GM23338 (cell line): Measurements from ENCODE around the gene EPHA3. TPM values are rescaled to one million over a fixed set of nuclear protein-coding genes. Genes with fewer than 3 reads are reported as not detected.

ENCODE experiments used
- ATAC-seq: fragments of 200-7000 bp; cut with Tn5 transposase; 3 replicates; pipeline ENCODE4 v1.9.1; 2020
- DNase-seq: peaks from one replicate; pipeline ENCODE4 v3.0.0-alpha.2; 2015; ENCODE audit warnings: low spot score
- H2AFZ ChIP-seq: fragments of 200-600 bp; sonication (generic); 2 replicates; pipeline ENCODE4 v1.8.0; 2016; ENCODE audit warnings: antibody characterized with exemption, mild to moderate bottlenecking, moderate library complexity
- H3F3A ChIP-seq: fragments of 200-600 bp; sonication (generic); replicated peaks from 2 replicates; pipeline ENCODE4 v1.8.0; 2017; ENCODE audit warnings: antibody characterized with exemption, mixed run types, low read depth
- H3K27ac ChIP-seq: fragments of 200-600 bp; sonication (generic); 2 replicates; pipeline ENCODE4 v1.6.1; 2016; ENCODE audit warnings: low read depth
- H3K27me3 ChIP-seq: fragments of 200-600 bp; sonication (generic); 2 replicates; pipeline ENCODE4 v1.8.0; 2016; ENCODE audit warnings: mild to moderate bottlenecking, mixed run types, moderate library complexity; ENCODE audit not compliant: insufficient read depth
- H3K36me3 ChIP-seq: fragments of 200-600 bp; sonication (generic); 2 replicates; pipeline ENCODE4 v1.8.0; 2016; ENCODE audit warnings: mild to moderate bottlenecking; ENCODE audit not compliant: insufficient read depth
- H3K4me1 ChIP-seq: fragments of 200-600 bp; sonication (generic); 2 replicates; pipeline ENCODE4 v1.8.0; 2016; ENCODE audit warnings: mild to moderate bottlenecking, moderate library complexity; ENCODE audit not compliant: insufficient read depth
- H3K4me2 ChIP-seq: fragments of 200-600 bp; sonication (generic); 2 replicates; pipeline ENCODE4 v1.7.1; 2017; ENCODE audit warnings: mixed run types
- H3K4me3 ChIP-seq: fragments of 200-600 bp; sonication (generic); 2 replicates; pipeline ENCODE4 v1.6.1; 2016; ENCODE audit warnings: mixed run types
- H3K79me2 ChIP-seq: fragments of 200-600 bp; sonication (generic); replicated peaks from 2 replicates; pipeline ENCODE4 v1.8.0; 2017; ENCODE audit warnings: mild to moderate bottlenecking; ENCODE audit not compliant: insufficient read depth
- H3K9me2 ChIP-seq: fragments of 200-600 bp; sonication (generic); 2 replicates; pipeline ENCODE4 v1.8.0; 2017; ENCODE audit not compliant: insufficient read depth
- H4K20me1 ChIP-seq: fragments of 200-600 bp; sonication (generic); replicated peaks from 2 replicates; pipeline ENCODE4 v1.8.0; 2017; ENCODE audit warnings: mild to moderate bottlenecking; ENCODE audit not compliant: insufficient read depth
- H3K27ac Mint-ChIP-seq: 2 replicates; pipeline ENCODE4 v1.8.0; 2020; ENCODE audit warnings: inconsistent platforms, mild to moderate bottlenecking, moderate library complexity, mixed read lengths
- H3K27me3 Mint-ChIP-seq: 3 replicates; pipeline ENCODE4 v1.8.0; 2022; ENCODE audit warnings: low read depth, mild to moderate bottlenecking, moderate library complexity, mixed read lengths, inconsistent platforms; ENCODE audit not compliant: insufficient read depth, poor library complexity
- H3K36me3 Mint-ChIP-seq: 3 replicates; pipeline ENCODE4 v1.8.0; 2021; ENCODE audit warnings: low read depth, mild to moderate bottlenecking, inconsistent platforms, moderate library complexity, mixed read lengths
- H3K4me1 Mint-ChIP-seq: 3 replicates; pipeline ENCODE4 v1.8.0; 2020; ENCODE audit warnings: mild to moderate bottlenecking, inconsistent platforms, mixed read lengths
- H3K4me3 Mint-ChIP-seq: 3 replicates; pipeline ENCODE4 v1.8.0; 2021; ENCODE audit warnings: moderate library complexity, mild to moderate bottlenecking, inconsistent platforms, mixed read lengths
- H3K9me3 Mint-ChIP-seq: 3 replicates; pipeline ENCODE4 v1.8.0; 2020; ENCODE audit warnings: moderate library complexity, mild to moderate bottlenecking, inconsistent platforms, mixed read lengths
- POLR2AphosphoS5 ChIP-seq: IDR thresholded peaks from 2 replicates; pipeline ENCODE4 v1.6.1; 2016; ENCODE audit warnings: antibody characterized with exemption, low read depth
- polyA plus RNA-seq: library from polyadenylated mRNA; unstranded; fragments of >200 nt; fragmentation: Nextera tagmentation; extraction: Ambion mirVana; gene quantifications from 2 replicates; pipeline ENCODE4 v1.2.1, GENCODE V29; 2016
- total RNA-seq: library from RNA; depleted of rRNA; stranded (reverse); fragments of >200 nt; shearing (Covaris generic); gene quantifications from 2 replicates; pipeline ENCODE4 v1.2.3, GENCODE V29; 2014
- TF ChIP-seq, protein P1 (sequence below): fragments of 250-450 bp; sonication (Bioruptor Pico); IDR thresholded peaks from 2 replicates; pipeline ENCODE4 v1.5.0; 2020; ENCODE audit warnings: mild to moderate bottlenecking, moderate library complexity
- TF ChIP-seq, protein P2 (sequence below), 2 experiments: fragments of 200-600 bp in 1 of 2; sonication (generic) in 1 of 2; conservative IDR thresholded peaks; 2 replicates each; pipeline versions ENCODE4 v1.5.1 to v1.6.1; 2016 to 2017; ENCODE audit warnings: antibody characterized with exemption in 2 of 2, low read depth in 2 of 2, mild to moderate bottlenecking in 2 of 2, moderate library complexity in 1 of 2

Gene EPHA3
- total and polyA plus RNA-seq, 2 experiments from 2014 or later = 0.05 to 0.21 TPM

DNA sequence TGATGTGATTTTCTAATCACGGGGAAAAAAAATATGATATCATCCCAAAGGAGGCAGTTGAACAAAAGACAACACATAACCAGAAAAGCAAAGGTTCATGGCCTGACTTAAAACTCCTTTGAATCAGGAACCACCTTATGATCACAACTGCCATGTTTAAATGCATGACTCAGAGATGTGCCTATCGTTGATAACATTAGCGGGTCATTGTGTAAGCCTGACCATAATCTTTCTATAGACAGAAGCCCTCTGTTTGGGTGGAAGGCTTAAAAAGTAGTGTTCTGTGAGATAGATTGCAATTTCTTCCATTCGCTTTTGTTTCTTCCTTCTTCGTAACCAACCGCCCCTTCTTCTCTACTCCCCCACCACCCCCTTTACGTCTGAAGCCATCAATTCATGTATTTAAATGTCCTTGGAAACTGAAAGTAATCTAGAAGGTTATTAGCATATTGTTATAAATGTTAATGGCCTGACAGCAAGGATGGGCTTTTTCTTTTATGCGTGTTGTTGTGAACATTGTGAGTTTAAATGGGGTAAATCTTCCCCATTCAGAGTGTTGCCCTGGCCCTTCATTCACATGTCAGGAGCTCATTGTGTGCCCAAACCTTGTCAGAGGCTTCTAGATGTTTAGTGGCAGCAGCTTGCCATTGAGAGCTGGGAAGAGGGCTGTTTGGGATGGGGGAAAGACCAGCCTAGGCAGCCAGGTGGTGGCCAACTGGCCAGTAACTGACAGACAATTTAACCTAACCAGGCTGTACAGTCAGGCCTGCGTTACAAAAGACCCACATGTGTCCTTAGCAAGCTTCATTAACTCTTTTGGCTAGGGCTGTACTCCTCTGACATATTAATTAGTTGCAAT, 64.5 kb downstream of the EPHA3 start:
- Histone ChIP-seq H3K4me1 (peaks cover 22% of the 10 kb centered on the region), H3K4me3 (no peak overlapping the region), H4K20me1 (no peaks in the 10 kb centered on the region), H2AFZ (peak overlapping the region; percentile 21; the same call in 1 of the 2 replicates), H3K4me2 (peak overlapping the region; percentile 45; the same call in 1 of the 2 replicates), H3K27me3 (no peaks in the 10 kb centered on the region), H3K79me2 (no peaks in the 10 kb centered on the region), H3K9me2 (no peaks in the 10 kb centered on the region), H3F3A (no peaks in the 10 kb centered on the region), H3K36me3 (no peaks in the 10 kb centered on the region), H3K27ac (no peak overlapping the region)
- no peaks in the 10 kb centered on the region for H3K36me3 Mint-ChIP-seq
- ATAC-seq = peak; percentile 80
- H3K27ac Mint-ChIP-seq = peak overlapping the region; percentile 84
- H3K9me3 Mint-ChIP-seq = no peaks in the 10 kb centered on the region
- H3K4me1 Mint-ChIP-seq = peaks cover 29% of the 10 kb centered on the region
- no peak for DNase-seq
- no peak overlapping the region for H3K4me3 Mint-ChIP-seq
- TF ChIP-seq, protein P1, sequence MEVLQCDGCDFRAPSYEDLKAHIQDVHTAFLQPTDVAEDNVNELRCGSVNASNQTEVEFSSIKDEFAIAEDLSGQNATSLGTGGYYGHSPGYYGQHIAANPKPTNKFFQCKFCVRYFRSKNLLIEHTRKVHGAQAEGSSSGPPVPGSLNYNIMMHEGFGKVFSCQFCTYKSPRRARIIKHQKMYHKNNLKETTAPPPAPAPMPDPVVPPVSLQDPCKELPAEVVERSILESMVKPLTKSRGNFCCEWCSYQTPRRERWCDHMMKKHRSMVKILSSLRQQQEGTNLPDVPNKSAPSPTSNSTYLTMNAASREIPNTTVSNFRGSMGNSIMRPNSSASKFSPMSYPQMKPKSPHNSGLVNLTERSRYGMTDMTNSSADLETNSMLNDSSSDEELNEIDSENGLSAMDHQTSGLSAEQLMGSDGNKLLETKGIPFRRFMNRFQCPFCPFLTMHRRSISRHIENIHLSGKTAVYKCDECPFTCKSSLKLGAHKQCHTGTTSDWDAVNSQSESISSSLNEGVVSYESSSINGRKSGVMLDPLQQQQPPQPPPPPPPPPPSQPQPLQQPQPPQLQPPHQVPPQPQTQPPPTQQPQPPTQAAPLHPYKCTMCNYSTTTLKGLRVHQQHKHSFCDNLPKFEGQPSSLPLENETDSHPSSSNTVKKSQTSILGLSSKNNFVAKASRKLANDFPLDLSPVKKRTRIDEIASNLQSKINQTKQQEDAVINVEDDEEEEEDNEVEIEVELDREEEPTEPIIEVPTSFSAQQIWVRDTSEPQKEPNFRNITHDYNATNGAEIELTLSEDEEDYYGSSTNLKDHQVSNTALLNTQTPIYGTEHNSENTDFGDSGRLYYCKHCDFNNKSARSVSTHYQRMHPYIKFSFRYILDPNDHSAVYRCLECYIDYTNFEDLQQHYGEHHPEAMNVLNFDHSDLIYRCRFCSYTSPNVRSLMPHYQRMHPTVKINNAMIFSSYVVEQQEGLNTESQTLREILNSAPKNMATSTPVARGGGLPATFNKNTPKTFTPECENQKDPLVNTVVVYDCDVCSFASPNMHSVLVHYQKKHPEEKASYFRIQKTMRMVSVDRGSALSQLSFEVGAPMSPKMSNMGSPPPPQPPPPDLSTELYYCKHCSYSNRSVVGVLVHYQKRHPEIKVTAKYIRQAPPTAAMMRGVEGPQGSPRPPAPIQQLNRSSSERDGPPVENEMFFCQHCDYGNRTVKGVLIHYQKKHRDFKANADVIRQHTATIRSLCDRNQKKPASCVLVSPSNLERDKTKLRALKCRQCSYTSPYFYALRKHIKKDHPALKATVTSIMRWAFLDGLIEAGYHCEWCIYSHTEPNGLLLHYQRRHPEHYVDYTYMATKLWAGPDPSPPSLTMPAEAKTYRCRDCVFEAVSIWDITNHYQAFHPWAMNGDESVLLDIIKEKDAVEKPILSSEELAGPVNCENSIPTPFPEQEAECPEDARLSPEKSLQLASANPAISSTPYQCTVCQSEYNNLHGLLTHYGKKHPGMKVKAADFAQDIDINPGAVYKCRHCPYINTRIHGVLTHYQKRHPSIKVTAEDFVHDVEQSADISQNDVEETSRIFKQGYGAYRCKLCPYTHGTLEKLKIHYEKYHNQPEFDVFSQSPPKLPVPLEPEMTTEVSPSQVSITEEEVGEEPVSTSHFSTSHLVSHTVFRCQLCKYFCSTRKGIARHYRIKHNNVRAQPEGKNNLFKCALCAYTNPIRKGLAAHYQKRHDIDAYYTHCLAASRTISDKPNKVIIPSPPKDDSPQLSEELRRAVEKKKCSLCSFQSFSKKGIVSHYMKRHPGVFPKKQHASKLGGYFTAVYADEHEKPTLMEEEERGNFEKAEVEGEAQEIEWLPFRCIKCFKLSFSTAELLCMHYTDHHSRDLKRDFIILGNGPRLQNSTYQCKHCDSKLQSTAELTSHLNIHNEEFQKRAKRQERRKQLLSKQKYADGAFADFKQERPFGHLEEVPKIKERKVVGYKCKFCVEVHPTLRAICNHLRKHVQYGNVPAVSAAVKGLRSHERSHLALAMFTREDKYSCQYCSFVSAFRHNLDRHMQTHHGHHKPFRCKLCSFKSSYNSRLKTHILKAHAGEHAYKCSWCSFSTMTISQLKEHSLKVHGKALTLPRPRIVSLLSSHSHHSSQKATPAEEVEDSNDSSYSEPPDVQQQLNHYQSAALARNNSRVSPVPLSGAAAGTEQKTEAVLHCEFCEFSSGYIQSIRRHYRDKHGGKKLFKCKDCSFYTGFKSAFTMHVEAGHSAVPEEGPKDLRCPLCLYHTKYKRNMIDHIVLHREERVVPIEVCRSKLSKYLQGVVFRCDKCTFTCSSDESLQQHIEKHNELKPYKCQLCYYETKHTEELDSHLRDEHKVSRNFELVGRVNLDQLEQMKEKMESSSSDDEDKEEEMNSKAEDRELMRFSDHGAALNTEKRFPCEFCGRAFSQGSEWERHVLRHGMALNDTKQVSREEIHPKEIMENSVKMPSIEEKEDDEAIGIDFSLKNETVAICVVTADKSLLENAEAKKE = peak; percentile 78; the same call in 1 of the 2 replicates
- TF ChIP-seq, protein P2, sequence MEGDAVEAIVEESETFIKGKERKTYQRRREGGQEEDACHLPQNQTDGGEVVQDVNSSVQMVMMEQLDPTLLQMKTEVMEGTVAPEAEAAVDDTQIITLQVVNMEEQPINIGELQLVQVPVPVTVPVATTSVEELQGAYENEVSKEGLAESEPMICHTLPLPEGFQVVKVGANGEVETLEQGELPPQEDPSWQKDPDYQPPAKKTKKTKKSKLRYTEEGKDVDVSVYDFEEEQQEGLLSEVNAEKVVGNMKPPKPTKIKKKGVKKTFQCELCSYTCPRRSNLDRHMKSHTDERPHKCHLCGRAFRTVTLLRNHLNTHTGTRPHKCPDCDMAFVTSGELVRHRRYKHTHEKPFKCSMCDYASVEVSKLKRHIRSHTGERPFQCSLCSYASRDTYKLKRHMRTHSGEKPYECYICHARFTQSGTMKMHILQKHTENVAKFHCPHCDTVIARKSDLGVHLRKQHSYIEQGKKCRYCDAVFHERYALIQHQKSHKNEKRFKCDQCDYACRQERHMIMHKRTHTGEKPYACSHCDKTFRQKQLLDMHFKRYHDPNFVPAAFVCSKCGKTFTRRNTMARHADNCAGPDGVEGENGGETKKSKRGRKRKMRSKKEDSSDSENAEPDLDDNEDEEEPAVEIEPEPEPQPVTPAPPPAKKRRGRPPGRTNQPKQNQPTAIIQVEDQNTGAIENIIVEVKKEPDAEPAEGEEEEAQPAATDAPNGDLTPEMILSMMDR (conservative IDR thresholded peaks at IDR 0.05; ENCODE audit: low read depth in 2 of 2) = no peak
- TF ChIP-seq POLR2AphosphoS5 = no peak
- no peaks in the 10 kb centered on the region for H3K27me3 Mint-ChIP-seq
